GM12878 (cell line): ENCODE data around the gene NAP1L1. TPM values are rescaled to one million over a fixed set of nuclear protein-coding genes. Genes with fewer than 3 reads are reported as not detected.

ENCODE experiments used
- ATAC-seq: fragments of 200-7000 bp; cut with Tn5 transposase; 3 replicates; pipeline ENCODE4 v1.9.1; 2020; ENCODE audit warnings: mild to moderate bottlenecking, moderate library complexity
- BruUV-seq: library from RNA; stranded (reverse); fragments of 400-500 nt; replicated peaks from 2 replicates; lab custom pipeline; 2021; lab: Mats Ljungman, UMichigan
- CTCF ChIA-PET: fragments of 300-600 bp; sonication (Branson Sonifier 250); formaldehyde crosslinking; extraction: SDS; loops from one replicate; lab custom pipeline; 2021; ENCODE audit warnings: inconsistent platforms; lab: Yijun Ruan, JAX
- POLR2A ChIA-PET: fragments of 350-600 bp; formaldehyde crosslinking; extraction: SDS; loops from one replicate; lab custom pipeline; 2021; ENCODE audit warnings: inconsistent platforms; lab: Charles Lee
- RAD21 ChIA-PET: fragments of 300-600 bp; sonication (Branson Sonifier 250); formaldehyde crosslinking; loops from one replicate; lab custom pipeline; 2023; ENCODE audit warnings: antibody characterized with exemption; ENCODE audit not compliant: unreplicated experiment; lab: Charles Lee
- SMC1A ChIA-PET: fragments of 300-600 bp; sonication (Branson Sonifier 250); formaldehyde crosslinking; loops from one replicate; lab custom pipeline; 2023; ENCODE audit not compliant: unreplicated experiment, uncharacterized antibody; lab: Charles Lee
- DNase-seq: peaks from one replicate; pipeline ENCODE4 v3.0.0-alpha.2; 2011; ENCODE audit warnings: low read depth, low spot score
- FAIRE-seq: peaks from 3 replicates; lab custom pipeline; 2011; peaks lifted over from hg19 to GRCh38; lab: Jason Lieb, UNC
- H2AFZ ChIP-seq: 2 replicates; pipeline ENCODE4 v1.6.0; 2011; ENCODE audit warnings: low read depth, low read length, control low read depth; ENCODE audit not compliant: control insufficient read depth
- H3K27ac ChIP-seq: 2 replicates; pipeline ENCODE4 v1.5.1; 2011; ENCODE audit warnings: control low read depth; ENCODE audit not compliant: control insufficient read depth, insufficient read depth
- H3K27me3 ChIP-seq, 2 experiments: replicated peaks in 1 of 2; 2 replicates each; pipeline versions ENCODE4 v1.6.0 to v1.6.1; 2011; ENCODE audit warnings: low read length in 1 of 2; ENCODE audit not compliant: control insufficient read depth in 2 of 2, insufficient read depth in 2 of 2
- H3K36me3 ChIP-seq, 2 experiments: 2 replicates each; pipeline ENCODE4 v1.5.1; 2011; ENCODE audit warnings: low read length in 1 of 2; ENCODE audit not compliant: control insufficient read depth in 2 of 2, insufficient read depth in 2 of 2
- H3K4me1 ChIP-seq: 2 replicates; pipeline ENCODE4 v1.6.1; 2011; ENCODE audit warnings: mild to moderate bottlenecking, low read length, moderate library complexity, mixed read lengths; ENCODE audit not compliant: control insufficient read depth, insufficient read depth
- H3K4me2 ChIP-seq: 2 replicates; pipeline ENCODE4 v1.6.0; 2011; ENCODE audit warnings: control low read depth; ENCODE audit not compliant: control insufficient read depth, insufficient read depth
- H3K4me3 ChIP-seq: fragments of 200-600 bp; sonication (generic); 2 replicates; pipeline ENCODE4 v1.5.1; 2016
- H3K79me2 ChIP-seq: 2 replicates; pipeline ENCODE4 v1.6.0; 2011; ENCODE audit warnings: low read length; ENCODE audit not compliant: control insufficient read depth, insufficient read depth
- H3K9ac ChIP-seq: 2 replicates; pipeline ENCODE4 v1.8.0; 2011; ENCODE audit warnings: low read length, control low read depth, mixed read lengths; ENCODE audit not compliant: control insufficient read depth, insufficient read depth
- H3K9me3 ChIP-seq: replicated peaks from 3 replicates; pipeline ENCODE4 v1.5.1; 2011; ENCODE audit warnings: mild to moderate bottlenecking, low read length; ENCODE audit not compliant: control insufficient read depth, insufficient read depth
- H4K20me1 ChIP-seq: 2 replicates; pipeline ENCODE4 v1.6.0; 2011; ENCODE audit not compliant: control insufficient read depth, insufficient read depth
- ATF7 ChIP-seq: fragments of 450-650 bp; IDR thresholded peaks from 2 replicates; pipeline ENCODE4 v1.6.1; 2016; ENCODE audit warnings: low read depth, mild to moderate bottlenecking
- CEBPB ChIP-seq, 2 experiments: fragments of 150-350 bp in 1 of 2; IDR thresholded peaks; 2 replicates each; pipeline ENCODE4 v1.6.1; 2012 to 2014; ENCODE audit warnings: low read depth in 2 of 2, low read length in 2 of 2, borderline replicate concordance in 1 of 2, inconsistent platforms in 1 of 2
- HDAC6 ChIP-seq: fragments of 200-600 bp; sonication (generic); IDR thresholded peaks from one replicate; pipeline ENCODE4 v1.8.0; 2017; ENCODE audit warnings: antibody characterized with exemption; ENCODE audit not compliant: unreplicated experiment
- MTA3 ChIP-seq: IDR thresholded peaks from 2 replicates; pipeline ENCODE4 v1.6.1; 2012; ENCODE audit warnings: low read length, inconsistent platforms, borderline replicate concordance
- RFX5 ChIP-seq: IDR thresholded peaks from 2 replicates; pipeline ENCODE4 v1.6.1; 2011; ENCODE audit warnings: low read depth, low read length, improper control_type of control experiment
- USF1 ChIP-seq: IDR thresholded peaks from 2 replicates; pipeline ENCODE4 v1.6.1; 2011; ENCODE audit warnings: borderline replicate concordance, low read depth, mild to moderate bottlenecking, moderate library complexity, mixed read lengths, low read length; ENCODE audit not compliant: insufficient read depth; ENCODE audit errors: extremely low read length
- WRNIP1 ChIP-seq: IDR thresholded peaks from 2 replicates; pipeline ENCODE4 v1.6.1; 2011; ENCODE audit warnings: low read depth, low read length, improper control_type of control experiment, borderline replicate concordance
- WGBS: methylation state at CpG from one replicate; pipeline ENCODE4 v1.1.6; 2016; ENCODE audit warnings: low lambda C conversion rate; ENCODE audit not compliant: insufficient replicate concordance, insufficient coverage; ENCODE audit errors: missing lambda C conversion rate; 5-methylcytosine and 5-hydroxymethylcytosine counted together
- in situ Hi-C: fragments of 300-500 bp; cut with MboI; formaldehyde crosslinking; loops from 9 replicates; pipeline ENCODE4 v1.14.3; 2018; ENCODE audit warnings: mixed read lengths
- intact Hi-C: fragments of 100-400 bp; cut with micrococcal nuclease; formaldehyde crosslinking; loops from one replicate; pipeline ENCODE4 v1.14.2; 2022; ENCODE audit not compliant: unreplicated experiment
- polyA plus RNA-seq, 11 experiments: library from polyadenylated mRNA; depleted of rRNA in 4 of 11; unstranded in 6 of 11; stranded (reverse) in 5 of 11; fragments of >200 nt; fragmentation: Nextera tagmentation in 4 of 11; fragmentation: Illumina TruSeq in 1 of 11; extraction: Ambion mirVana in 4 of 11; extraction: Trizol in 1 of 11; gene quantifications; 1 replicate in 1 of 11; 2 replicates in 10 of 11; pipeline versions ENCODE4 v1.2.1 to v1.2.3, GENCODE V29; 2011 to 2016; ENCODE audit warnings: inconsistent platforms in 2 of 11, missing spikeins in 2 of 11, low read depth in 1 of 11
- total RNA-seq, 4 experiments: library from RNA; depleted of rRNA in 3 of 4; stranded (reverse); fragments of >200 nt in 3 of 4; fragmentation: Illumina TruSeq in 1 of 4; extraction: Trizol in 1 of 4; gene quantifications; 2 replicates each; pipeline versions ENCODE4 v1.2.1 to v1.2.3, GENCODE V29; 2013 to 2021

NAP1L1 gene
- total and polyA plus RNA-seq, 10 of the 15 experiments (the other 5 are each of a cell fraction or from before 2014, with no cell fraction given), result 256 to 1,036 (median 536) TPM

GRCh38 chr12:76117751-76118150 lies 33.3 kb upstream of the NAP1L1 start:
- H3K4me3 ChIP-seq, result no peak overlapping the region
- H3K79me2 ChIP-seq, result no peaks in the 10 kb centered on the region
- POLR2A ChIA-PET, result no interaction called here
- no peaks in the 10 kb centered on the region for H3K36me3 ChIP-seq
- H4K20me1 ChIP-seq, result no peaks in the 10 kb centered on the region
- no peak overlapping the region for H3K9ac ChIP-seq
- no peak overlapping the region for H3K27ac ChIP-seq
- SMC1A ChIA-PET, result no interaction called here
- H3K9me3 ChIP-seq, result no peaks in the 10 kb centered on the region; the same call in 2 of the 3 replicates
- intact Hi-C loops (no loop called here), in situ Hi-C loops (no loop called here)
- DNase-seq (no peak), FAIRE-seq (no peak), ATAC-seq (no peak)
- RAD21 ChIA-PET, result no interaction called here
- CTCF ChIA-PET, result interaction anchor here (0.8 kb wide), 1 partner anchor 74 kb away, joined by 3 read pairs; no protein-coding TSS in a partner anchor
- WGBS, result 94% methylated on average over 2 of the region's 2 CpGs
- no peak for TF ChIP-seq WRNIP1
- no peak for TF ChIP-seq MTA3
- no peak for TF ChIP-seq RFX5
- TF ChIP-seq HDAC6, result no peak
- no peak for TF ChIP-seq ATF7
- TF ChIP-seq CEBPB (IDR thresholded peaks at IDR 0.05; ENCODE audit: borderline replicate concordance in 1 of 2, low read depth in 2 of 2, low read length in 2 of 2), result no peak
- no peak for TF ChIP-seq USF1
- H3K27me3 ChIP-seq, result no peaks in the 10 kb centered on the region
- H2AFZ ChIP-seq, result no peak overlapping the region
- H3K4me2 ChIP-seq, result no peak overlapping the region
- no peaks in the 10 kb centered on the region for H3K4me1 ChIP-seq
- no TSS peak for BruUV-seq
